Measurements from ENCODE around the gene AHRR.

The AHRR gene

GRCh38 chr5:322942-323879 lies 1.7 kb downstream of the AHRR start:
- peaks cover 10% of the 10 kb centered on the region for H3K4me1 Mint-ChIP-seq
- peaks cover 20% of the 10 kb centered on the region for H3K27me3 Mint-ChIP-seq
- H3K36me3 Mint-ChIP-seq = peaks cover 2% of the 10 kb centered on the region
- H3K4me3 Mint-ChIP-seq = peak overlapping the region; percentile 75
- H3K27ac Mint-ChIP-seq = no peak overlapping the region
- no peaks in the 10 kb centered on the region for H3K9me3 Mint-ChIP-seq

DNA sequence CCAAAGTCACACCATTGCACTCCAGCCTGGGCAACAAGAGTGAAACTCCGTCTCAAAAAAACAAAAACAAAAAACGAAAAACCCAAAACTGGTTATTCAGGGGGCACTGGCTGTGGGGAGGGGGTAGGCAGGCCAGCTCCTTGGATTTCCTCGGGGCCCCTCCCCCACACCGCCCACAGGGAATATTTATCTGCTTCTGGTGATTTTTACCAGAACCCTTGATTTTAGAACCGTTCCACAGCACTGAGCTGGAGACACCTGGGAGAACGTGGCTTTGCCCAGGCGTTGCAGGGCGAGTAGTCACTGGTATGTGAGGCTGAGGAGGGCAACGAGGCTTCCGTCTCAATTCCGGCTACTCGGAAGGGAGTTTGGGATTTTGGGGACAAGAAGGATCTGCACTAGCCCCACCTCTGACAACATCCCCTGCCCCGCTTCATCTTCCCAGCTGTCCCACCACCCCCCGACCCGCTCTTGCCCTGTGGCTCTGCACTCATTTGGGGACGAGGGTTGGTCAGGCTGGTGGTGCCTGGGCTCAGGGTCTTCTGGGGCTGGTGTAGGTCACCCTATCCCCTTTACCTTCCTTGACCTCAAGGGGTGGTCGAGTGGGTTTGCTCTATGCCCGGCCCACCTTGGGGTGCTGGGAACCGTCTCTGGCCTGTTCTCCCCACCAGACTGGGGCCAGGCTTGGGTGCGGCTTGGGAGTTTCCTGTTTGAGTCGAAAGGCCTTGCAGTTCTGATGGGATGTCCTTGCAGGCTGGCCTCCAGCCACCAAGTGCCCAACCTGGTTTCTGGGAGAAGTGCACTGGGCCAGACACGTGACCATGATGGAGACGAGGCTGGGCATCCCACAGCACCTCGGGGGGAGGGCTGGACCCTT lies 3.5 kb downstream of the AHRR start:
- Mint-ChIP-seq H3K4me1 (peaks cover 10% of the 10 kb centered on the region), H3K36me3 (peaks cover 4% of the 10 kb centered on the region), H3K27me3 (peaks cover 18% of the 10 kb centered on the region), H3K4me3 (no peak overlapping the region), H3K27ac (no peak overlapping the region), H3K9me3 (no peaks in the 10 kb centered on the region)

DNA sequence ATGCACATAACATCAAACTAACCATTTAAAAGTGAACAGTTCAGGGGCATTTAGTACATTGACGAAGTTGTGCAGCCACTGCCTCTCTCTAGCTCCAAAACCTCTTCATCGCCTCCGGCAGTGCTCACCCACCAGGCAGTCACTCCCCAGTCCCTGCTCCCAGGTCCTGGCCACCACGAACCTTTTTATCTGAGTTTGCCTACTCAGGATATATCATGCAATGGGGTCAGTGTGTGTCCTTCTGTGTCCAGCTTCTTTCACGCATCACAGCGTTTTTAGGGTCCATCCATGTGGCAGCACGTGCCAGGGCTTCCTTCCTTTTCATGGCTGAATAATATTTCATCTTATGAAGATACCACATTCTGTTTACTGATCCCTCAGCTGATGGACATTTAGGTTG lies 4.6 kb downstream of the AHRR start:
- H3K27me3 Mint-ChIP-seq = peaks cover 17% of the 10 kb centered on the region
- H3K4me3 Mint-ChIP-seq = no peak overlapping the region
- no peak overlapping the region for H3K27ac Mint-ChIP-seq
- peaks cover 4% of the 10 kb centered on the region for H3K4me1 Mint-ChIP-seq
- no peaks in the 10 kb centered on the region for H3K9me3 Mint-ChIP-seq
- peaks cover 4% of the 10 kb centered on the region for H3K36me3 Mint-ChIP-seq

DNA sequence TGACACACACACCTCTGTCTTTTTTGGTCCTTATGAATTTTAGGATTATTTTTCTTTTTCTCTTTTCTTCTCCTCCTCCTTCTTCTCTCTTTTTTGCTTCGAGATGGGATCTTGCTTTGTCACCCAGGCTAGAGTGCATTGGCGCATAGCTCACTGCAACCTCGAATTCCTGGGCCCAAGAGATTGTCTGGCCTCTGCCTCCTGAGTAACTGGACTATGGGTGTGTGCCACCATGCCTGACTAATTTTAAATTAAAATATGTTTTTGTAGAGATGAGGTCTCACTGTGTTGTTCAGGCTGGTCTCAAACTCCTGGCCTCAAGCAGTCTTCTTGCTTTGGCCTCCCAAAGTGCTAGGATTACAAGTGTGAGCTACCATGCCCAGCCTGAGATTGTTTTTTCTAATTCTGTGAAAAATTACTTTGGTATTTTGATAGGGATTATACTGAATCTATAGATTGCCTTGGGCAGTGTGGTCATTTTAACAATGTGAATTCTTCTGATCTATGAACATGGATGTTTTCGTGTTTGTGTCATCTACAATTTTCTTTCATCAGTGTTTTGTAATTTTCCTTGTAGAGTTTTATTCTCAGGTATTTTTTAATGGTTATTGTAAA lies 7.7 kb downstream of the AHRR start:
- H3K4me1 Mint-ChIP-seq = peaks cover 13% of the 10 kb centered on the region
- H3K36me3 Mint-ChIP-seq = peaks cover 4% of the 10 kb centered on the region

DNA sequence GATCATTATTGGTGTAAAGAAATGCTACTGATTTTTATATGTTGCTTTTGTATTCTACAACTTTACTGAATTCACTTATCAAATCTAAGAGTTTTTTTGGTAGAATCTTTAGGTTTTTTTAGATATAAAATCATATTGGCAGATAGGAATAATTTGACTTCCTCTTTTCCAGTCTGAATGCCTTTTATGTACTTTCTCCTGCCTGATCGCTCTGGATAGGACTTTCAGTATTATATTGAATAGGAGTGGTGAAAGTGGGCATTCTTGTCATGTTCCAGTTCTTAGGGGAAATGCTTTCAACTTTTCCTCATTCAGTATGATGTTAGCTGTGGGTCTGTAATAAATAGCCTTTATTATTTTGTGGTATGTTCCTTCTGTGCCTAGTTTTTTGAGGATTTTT lies 8.3 kb downstream of the AHRR start:
- Mint-ChIP-seq H3K4me3 (no peak overlapping the region), H3K36me3 (peaks cover 4% of the 10 kb centered on the region), H3K9me3 (no peaks in the 10 kb centered on the region), H3K27me3 (peaks cover 12% of the 10 kb centered on the region), H3K27ac (no peak overlapping the region), H3K4me1 (peaks cover 17% of the 10 kb centered on the region)

More for the DNA sequence above, 7.7 kb downstream of the AHRR start:
- Mint-ChIP-seq H3K27me3 (peaks cover 12% of the 10 kb centered on the region), H3K9me3 (no peaks in the 10 kb centered on the region), H3K4me3 (no peak overlapping the region), H3K27ac (no peak overlapping the region)

DNA sequence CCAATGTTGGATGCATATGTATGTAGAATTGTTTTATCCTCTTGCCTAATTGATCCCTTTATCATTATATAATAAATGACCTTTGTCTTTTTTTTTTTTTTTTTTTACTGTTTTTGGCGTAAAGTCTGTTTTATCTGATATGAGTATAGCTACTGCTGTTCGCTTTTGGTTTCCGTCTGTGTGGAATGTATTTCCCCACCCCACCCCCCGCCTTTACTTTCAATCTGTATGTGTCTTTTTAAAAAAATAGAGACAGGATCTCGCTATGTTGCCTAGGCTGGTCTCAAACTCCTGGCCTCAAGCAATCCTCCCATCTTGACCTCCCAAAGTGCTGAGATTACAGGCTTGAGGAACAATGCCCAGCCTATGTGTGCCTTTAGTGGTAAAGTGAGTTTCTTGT lies 11.3 kb downstream of the AHRR start:
- Mint-ChIP-seq H3K9me3 (no peaks in the 10 kb centered on the region), H3K4me1 (peaks cover 17% of the 10 kb centered on the region), H3K27ac (peak overlapping the region; percentile 60), H3K27me3 (peaks cover 3% of the 10 kb centered on the region), H3K36me3 (peaks cover 1% of the 10 kb centered on the region), H3K4me3 (no peak overlapping the region)

DNA sequence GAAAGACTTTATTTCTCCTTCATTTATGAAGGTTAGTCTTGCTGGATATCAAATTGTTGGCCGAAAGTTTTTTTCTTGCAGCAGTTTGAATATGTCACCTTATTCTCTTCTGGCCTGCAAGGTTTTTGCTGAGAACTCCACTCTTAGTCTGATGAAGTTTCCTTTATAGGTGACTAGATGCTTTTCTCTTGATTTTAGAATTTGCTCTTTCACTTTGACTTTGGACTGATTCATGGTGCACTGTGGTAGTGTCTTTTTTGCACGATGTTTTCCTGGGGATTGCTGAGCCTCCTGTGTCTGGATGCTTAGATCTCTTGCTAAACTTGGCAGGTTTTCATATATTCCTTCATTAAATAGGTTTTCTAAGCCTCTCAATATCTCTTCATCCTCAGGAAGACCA lies 12.4 kb downstream of the AHRR start:
- peaks cover 1% of the 10 kb centered on the region for H3K27me3 Mint-ChIP-seq
- H3K36me3 Mint-ChIP-seq = peaks cover 1% of the 10 kb centered on the region
- H3K4me3 Mint-ChIP-seq = peak overlapping the region; percentile 32
- H3K4me1 Mint-ChIP-seq = peaks cover 17% of the 10 kb centered on the region
- no peaks in the 10 kb centered on the region for H3K9me3 Mint-ChIP-seq
- H3K27ac Mint-ChIP-seq = peak overlapping the region; percentile 9

DNA sequence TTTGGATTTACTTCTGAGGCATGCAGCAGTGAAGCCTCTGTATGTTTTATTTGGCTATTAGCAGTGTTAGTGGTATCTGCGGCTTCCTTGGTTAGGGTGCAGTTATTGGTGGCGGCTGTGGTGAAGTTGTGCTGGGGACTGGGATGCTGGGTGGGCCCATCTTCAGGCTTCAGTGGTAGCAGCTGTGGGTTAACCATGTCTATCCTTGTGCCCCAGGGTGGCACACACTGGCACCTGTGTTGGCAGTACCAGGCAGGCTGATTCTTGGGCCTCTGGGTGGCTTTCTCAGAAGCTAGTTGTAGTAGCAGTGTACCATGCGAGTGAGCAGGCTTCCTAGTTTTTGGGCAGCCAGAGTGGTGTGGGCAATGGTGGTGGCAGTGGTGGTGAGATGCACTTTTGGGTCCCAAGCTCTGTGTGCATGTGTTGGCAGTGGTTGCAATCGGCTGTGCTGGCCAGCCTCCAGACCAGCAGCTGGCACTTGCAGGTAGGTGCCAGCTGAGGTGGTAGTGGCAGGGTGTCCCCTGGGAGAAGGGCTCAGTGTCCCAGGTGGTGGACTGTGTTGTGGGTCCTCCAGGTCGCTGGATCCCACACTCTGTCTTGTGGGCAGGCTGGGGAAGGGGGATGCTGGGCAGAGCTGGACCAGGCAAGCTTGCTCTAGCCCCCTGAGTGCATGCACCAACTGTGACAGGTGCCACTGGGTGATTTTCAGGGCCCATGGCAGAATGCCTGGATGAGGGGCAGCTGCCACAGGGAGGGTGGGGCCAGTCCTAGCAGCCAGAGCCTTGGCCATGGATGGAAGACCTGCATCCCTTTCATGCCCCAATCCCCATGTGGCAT lies 13.6 kb downstream of the AHRR start:
- Mint-ChIP-seq H3K27ac (no peak overlapping the region), H3K36me3 (no peaks in the 10 kb centered on the region), H3K9me3 (no peaks in the 10 kb centered on the region), H3K4me1 (peaks cover 17% of the 10 kb centered on the region), H3K27me3 (peaks cover 1% of the 10 kb centered on the region), H3K4me3 (no peak overlapping the region)

DNA sequence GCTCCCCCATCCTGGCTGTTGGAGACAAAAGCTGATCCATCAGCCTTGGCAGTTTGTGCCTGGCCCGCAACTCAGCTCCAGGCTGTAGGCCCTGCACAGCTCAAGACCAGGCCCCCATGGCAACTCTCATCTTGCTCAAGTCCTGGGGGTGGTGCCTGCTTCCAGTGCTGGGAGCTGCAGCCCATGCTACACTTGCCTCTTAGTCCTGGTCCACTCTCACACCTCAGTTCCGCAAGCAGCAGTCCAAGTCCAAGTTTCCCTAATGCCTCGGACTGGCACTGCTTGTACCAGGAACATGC lies 14.2 kb downstream of the AHRR start:
- no peaks in the 10 kb centered on the region for H3K36me3 Mint-ChIP-seq
- no peak overlapping the region for H3K4me3 Mint-ChIP-seq
- H3K27me3 Mint-ChIP-seq = no peaks in the 10 kb centered on the region
- H3K4me1 Mint-ChIP-seq = peaks cover 17% of the 10 kb centered on the region
- H3K27ac Mint-ChIP-seq = no peak overlapping the region
- no peaks in the 10 kb centered on the region for H3K9me3 Mint-ChIP-seq

GRCh38 chr5:337563-338130 lies 16.1 kb downstream of the AHRR start:
- no peak overlapping the region for H3K4me3 Mint-ChIP-seq

DNA sequence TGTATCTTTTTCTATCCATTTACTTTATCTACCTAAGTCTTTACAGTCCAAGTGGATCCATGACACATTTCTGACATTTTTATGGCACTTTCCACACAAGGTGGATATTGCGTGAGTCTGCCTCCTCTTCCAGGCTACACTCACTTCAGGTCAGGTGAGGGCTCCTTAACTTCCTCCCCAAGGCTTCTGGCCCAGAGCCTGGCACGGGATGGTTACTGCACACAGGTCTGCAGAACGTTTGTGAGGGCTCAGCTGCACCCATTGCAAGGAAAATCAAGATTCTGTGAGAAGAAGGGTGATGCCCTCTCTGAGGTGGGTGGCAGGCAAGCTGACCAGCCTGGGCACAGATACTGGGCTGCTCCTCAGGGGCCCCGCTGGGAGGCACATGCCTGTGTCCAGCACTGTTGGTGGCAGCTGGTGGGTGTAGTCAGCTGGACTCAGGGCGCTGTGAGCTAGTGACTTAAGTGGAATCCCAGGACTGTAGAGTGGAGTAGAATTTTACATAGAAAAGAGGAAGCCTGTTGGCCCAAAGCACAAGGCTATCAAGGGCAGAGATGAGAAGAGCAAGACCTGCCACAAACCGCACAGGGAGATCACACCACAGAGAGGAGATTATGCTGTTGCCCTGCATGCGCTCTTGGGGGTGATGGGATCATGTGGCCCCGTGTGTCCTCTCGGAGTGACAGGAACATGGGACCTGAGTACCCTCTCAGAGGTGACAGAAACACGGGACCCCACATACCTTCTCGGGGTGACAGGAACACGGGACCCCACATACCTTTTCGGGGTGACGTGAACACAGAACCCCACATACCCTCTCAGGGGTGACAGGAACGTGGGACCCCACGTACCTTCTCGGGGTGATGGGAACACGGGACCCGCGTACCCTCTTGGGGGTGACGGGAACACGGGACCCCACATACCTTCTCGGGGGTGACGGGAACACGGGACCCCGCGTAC lies 21.3 kb downstream of the AHRR start:
- H3K36me3 Mint-ChIP-seq = peaks cover 4% of the 10 kb centered on the region
- peaks cover 11% of the 10 kb centered on the region for H3K4me1 Mint-ChIP-seq
- H3K4me3 Mint-ChIP-seq = peak overlapping the region; percentile 43
- H3K27me3 Mint-ChIP-seq = peaks cover 9% of the 10 kb centered on the region
- H3K9me3 Mint-ChIP-seq = no peaks in the 10 kb centered on the region
- H3K27ac Mint-ChIP-seq = no peak overlapping the region

More at GRCh38 chr5:337563-338130, 16.1 kb downstream of the AHRR start:
- H3K9me3 Mint-ChIP-seq = no peaks in the 10 kb centered on the region
- H3K27ac Mint-ChIP-seq = no peak overlapping the region
- H3K4me1 Mint-ChIP-seq = peaks cover 15% of the 10 kb centered on the region
- H3K36me3 Mint-ChIP-seq = peaks cover 3% of the 10 kb centered on the region
- no peaks in the 10 kb centered on the region for H3K27me3 Mint-ChIP-seq

DNA sequence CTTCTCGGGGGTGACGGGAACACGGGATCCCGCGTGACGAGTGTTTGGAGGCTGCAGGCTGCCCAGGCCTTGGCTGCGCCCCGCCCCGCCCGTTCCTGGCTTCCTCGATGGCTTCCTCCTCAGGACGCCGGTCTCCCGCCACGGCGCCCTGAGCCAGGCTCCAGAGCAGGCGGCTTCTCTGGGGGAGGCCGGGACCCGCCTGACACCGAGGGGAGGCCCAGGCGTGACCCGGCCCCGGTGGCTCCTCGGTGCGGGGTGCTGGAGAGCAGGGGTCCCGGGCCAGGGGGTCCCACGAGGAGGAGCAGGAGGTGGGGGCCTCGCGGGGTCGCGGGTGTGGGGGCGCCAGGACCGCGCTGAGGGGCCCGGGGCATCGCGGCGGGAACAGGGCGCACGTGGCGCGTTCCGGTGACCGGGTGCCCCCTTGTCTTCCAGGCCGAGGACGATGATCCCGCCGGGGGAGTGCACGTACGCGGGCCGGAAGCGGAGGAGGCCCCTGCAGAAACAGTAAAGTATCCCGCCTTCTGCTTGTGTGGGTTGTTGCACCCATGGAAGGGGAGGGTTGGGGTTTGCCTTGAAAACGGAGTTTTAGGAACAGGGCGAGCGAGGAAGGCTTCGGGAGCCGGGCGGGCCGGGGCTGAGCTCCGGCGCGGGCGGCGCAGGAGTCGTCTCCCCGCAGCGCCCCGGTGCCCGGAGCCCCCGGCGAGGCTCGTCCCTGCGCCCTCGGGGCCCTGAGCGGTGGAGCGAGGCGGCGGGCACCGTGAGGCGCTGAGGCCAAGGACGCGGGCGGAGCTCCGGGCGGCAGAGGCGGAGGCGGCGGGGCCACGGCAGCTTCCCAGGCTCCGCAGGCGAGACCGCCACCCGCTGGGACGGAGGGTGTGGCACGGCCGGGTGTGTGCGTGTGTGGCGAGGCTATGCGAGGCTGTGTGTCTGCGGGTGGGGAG lies 22.2 kb downstream of the AHRR start:
- no peaks in the 10 kb centered on the region for H3K9me3 Mint-ChIP-seq
- H3K27ac Mint-ChIP-seq = peak overlapping the region; percentile 90
- peaks cover 4% of the 10 kb centered on the region for H3K36me3 Mint-ChIP-seq
- H3K27me3 Mint-ChIP-seq = peaks cover 12% of the 10 kb centered on the region
- peaks cover 11% of the 10 kb centered on the region for H3K4me1 Mint-ChIP-seq
- H3K4me3 Mint-ChIP-seq = peak overlapping the region; percentile 75

DNA sequence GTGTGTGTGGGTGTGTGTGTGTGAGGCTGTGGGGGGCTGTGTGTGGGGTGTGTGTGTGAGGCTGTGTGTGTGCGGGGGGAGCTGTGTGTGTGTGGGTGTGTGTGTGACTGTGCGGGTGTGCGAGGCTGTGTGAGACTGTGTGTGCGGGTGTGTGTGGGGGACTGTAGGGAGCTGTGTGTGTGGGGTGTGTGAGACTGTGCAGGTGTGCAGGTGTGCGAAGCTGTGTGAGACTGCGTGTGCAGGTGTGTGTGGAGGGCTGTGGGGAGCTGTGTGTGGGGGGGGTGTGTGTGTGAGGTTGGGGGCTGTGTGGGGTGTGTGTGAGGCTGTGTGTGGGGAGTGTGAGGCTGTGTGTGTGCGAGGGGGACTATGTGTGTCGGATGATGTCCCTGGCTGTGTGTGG lies 23.2 kb downstream of the AHRR start:
- H3K27ac Mint-ChIP-seq = no peak overlapping the region
- no peak overlapping the region for H3K4me3 Mint-ChIP-seq
- H3K27me3 Mint-ChIP-seq = peaks cover 12% of the 10 kb centered on the region
- H3K9me3 Mint-ChIP-seq = no peaks in the 10 kb centered on the region
- peaks cover 11% of the 10 kb centered on the region for H3K4me1 Mint-ChIP-seq
- peaks cover 4% of the 10 kb centered on the region for H3K36me3 Mint-ChIP-seq

Data from activated naive CD4-positive, alpha-beta T cell treated with anti-CD3 and anti-CD28 coated beads, Interleukin-2, amount 50 U/mL, for 24 hours (primary cell).